HG02852 (cell line): ENCODE measurements around the gene KATNAL1.

Source experiments
- ATAC-seq: cut with Tn5 transposase; IDR thresholded peaks from one replicate; pipeline ENCODE4 v1.9.1; 2021; ENCODE audit warnings: mild to moderate bottlenecking, moderate library complexity; ENCODE audit not compliant: unreplicated experiment

KATNAL1 gene

GRCh38 chr13:30307194-30307970 lies at the start of gene KATNAL1:
KATNAL1 (minus strand) TSS chr13:30307551; CDS start chr13:30283777, 23,774 bp downstream.
- peak; percentile 62 for ATAC-seq

GRCh38 chr13:30355839-30356238 lies 48.5 kb upstream of the KATNAL1 start:
- ATAC-seq: no peak

- no peak for ATAC-seq
These were observed 48.0 kb upstream of the KATNAL1 start for GRCh38 chr13:30355384-30355699.

GRCh38 chr13:30354493-30355383 lies 47.4 kb upstream of the KATNAL1 start:
- ATAC-seq: no peak

GRCh38 chr13:30353471-30354215 lies 46.3 kb upstream of the KATNAL1 start:
- no peak for ATAC-seq

GRCh38 chr13:30353060-30353459 lies 45.7 kb upstream of the KATNAL1 start:
- no peak for ATAC-seq

- no peak for ATAC-seq
These were observed 44.8 kb upstream of the KATNAL1 start for GRCh38 chr13:30352121-30352520.

- peak; percentile 37 for ATAC-seq
These were observed 39.4 kb upstream of the KATNAL1 start for GRCh38 chr13:30346789-30347167.

GRCh38 chr13:30346153-30346788 lies 38.9 kb upstream of the KATNAL1 start:
- peak; percentile 92 for ATAC-seq

GRCh38 chr13:30345426-30346100 lies 38.2 kb upstream of the KATNAL1 start:
- no peak for ATAC-seq

GRCh38 chr13:30341815-30342570 lies 34.6 kb upstream of the KATNAL1 start:
- no peak for ATAC-seq

GRCh38 chr13:30340331-30341250 lies 33.2 kb upstream of the KATNAL1 start:
- ATAC-seq: no peak

- no peak for ATAC-seq
These were observed 32.5 kb upstream of the KATNAL1 start for GRCh38 chr13:30339738-30340330.

GRCh38 chr13:30338952-30339351 lies 31.6 kb upstream of the KATNAL1 start:
- no peak for ATAC-seq

- ATAC-seq: no peak
These were observed 31.0 kb upstream of the KATNAL1 start for GRCh38 chr13:30338331-30338851.

- ATAC-seq: no peak
These were observed 29.8 kb upstream of the KATNAL1 start for GRCh38 chr13:30337061-30337610.

GRCh38 chr13:30334663-30335386 lies 27.5 kb upstream of the KATNAL1 start:
- no peak for ATAC-seq
